Measurements from ENCODE around the gene E2F2.

E2F2 gene

GRCh38 chr1:23562137-23562876 is 31.3 kb upstream of the E2F2 start:
- DNase-seq = peak in 4 of 6 experiments; percentile 18 to 70 (median 35)

DNA sequence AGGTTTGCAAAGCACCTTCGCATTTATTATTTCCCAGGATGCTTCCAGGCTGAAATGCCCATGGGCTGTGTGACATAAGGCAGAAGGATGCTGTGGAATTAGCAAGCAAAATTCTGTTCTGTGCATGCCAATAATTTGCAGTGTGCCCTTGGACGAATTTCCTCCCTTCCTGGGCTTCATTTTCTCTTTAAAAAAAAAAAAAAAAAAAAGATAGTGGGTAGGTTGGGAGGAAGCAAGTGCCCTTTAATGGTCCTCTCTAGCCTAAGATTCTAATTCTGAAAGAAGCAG is 30.7 kb upstream of the E2F2 start:
- DNase-seq = no peak

- no peak for DNase-seq
Measured at GRCh38 chr1:23561076-23561812, 30.2 kb upstream of the E2F2 start.

DNA sequence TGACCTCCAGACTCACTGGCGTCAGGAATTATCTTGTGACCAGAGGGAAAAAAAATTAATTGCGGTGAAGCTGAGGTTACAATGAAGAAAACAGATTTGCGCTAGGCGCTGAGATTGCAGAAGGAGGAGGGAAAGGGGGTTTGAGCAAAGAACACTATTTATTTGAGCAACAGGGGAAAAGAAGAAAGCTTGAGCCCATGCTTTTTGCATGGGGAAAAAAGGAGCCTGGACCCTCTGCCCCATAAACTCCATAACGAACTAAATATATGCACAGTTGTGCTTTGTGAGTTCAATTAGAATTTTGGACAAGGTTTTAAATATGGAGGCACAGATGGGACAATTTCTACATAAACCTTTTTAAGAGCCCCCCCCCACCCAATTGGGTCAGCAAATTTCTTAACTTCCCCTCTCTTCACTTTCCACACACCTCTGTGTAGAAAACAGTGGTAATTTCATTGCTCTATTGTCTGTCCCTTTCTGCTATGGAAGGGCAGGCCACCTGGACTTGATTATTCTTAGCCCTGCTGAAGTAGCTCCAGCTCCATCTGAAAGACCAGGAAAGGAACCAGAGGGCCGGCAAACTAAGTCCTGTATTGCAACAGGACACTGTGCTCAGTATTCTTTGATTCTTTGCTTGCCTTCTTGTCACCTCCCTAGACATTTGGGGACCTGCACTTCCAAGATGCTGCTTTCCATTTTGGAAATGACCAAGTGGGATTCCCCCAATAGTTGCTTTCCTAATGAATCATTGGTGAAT is 29.1 kb upstream of the E2F2 start:
- DNase-seq = peak in 1 of 6 experiments; percentile 32

DNA sequence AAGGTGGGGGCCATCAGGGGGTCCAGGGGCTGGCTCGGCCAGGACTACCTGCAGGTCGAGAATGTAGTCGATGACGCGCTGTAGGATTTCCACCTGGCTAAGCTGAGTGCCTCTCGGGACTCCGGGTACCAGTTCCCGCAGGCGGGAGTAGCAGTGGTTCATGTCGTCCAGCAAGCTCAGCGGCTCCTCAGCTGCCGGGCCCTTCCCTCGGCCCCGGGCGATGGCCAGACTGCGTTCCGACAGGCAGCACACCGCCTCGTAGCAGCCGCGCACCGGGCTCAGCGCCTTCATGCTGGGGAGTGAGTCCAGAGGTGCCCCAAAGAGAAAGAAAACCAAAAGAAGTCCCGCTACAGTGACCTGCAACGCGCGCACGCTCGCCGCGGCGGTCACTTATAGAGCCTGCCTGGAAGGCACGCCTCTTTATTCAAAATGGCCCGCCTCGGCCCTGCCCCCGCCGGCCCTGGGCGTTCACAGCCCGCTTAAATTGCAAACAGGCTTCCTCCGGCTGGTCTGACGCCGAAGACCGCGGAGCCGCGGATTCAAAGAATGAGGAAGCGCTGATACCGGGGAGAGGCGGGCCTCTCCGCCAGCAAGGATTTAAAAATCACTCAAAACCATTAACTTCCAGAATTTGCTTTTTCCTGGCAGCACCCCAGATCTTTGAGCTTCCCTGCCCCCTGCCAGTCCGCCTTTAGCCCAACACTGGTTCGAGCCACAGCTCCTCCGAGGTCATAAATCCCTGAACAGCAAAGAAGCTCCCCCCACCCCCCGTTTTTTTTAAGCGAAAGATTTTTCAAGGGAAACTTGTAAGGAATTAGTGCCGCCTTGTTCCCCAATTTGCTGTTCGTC is 28.3 kb upstream of the E2F2 start, which contains the start of gene ID3:
Gene ID3, minus strand, starts transcription at position 366 of the 849 bp plus-strand sequence. Its CDS starts 75 bp downstream, at position 291.
- DNase-seq = peak; percentile 68 to 90 (median 80)

DNA sequence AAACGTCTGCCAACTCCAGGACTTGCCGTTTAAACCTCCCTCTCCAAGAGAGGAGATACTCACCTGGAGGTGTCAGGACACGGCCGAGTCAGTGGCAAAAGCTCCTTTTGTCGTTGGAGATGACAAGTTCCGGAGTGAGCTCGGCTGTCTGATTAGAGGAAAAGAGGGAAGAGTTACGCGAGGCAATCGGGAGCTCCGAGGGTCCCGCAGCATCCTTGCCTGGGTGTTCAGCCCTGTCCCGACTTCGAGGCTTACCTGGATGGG is 27.8 kb upstream of the E2F2 start:
- DNase-seq = peak in 1 of 6 experiments; percentile 58

GRCh38 chr1:23558140-23558871 is 27.3 kb upstream of the E2F2 start:
- peak in 2 of 6 experiments; percentile 28 to 33 for DNase-seq

DNA sequence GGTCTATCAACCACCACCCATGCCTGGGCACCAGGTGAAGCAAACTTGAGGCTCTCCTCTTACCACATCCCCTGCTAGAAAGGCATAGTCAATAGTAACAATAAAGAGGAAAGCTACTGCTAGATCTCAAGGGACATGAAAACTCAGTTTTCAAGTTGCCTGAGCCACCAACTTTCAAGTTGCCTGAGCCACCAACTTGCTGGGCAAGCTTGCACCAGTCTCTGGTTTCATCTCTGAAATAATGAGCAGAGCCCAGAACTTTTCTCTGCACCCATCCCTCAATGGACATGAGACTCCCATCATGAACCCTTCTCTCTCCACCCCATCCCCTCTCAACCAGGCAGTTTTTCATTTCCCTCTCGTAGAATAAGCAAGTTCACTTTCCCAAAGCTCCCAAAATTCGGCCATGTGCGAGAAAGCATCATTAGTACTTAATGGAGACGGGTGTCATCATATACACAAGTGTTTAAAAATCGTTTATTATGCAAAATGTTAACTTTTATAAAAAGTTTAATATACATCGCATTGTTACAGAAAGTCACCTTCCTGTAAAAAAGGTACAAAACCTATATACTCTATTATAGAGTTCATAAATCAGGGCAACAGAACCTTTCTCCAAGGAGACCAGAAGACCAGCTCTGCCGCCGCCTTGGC is 26.6 kb upstream of the E2F2 start:
- DNase-seq = peak in 1 of 6 experiments; percentile 16

GRCh38 chr1:23556635-23557470 is 25.8 kb upstream of the E2F2 start:
- peak in 2 of 6 experiments; percentile 25 to 48 for DNase-seq

- peak in 1 of 6 experiments; percentile 48 for DNase-seq
Measured at GRCh38 chr1:23555986-23556634, 25.1 kb upstream of the E2F2 start.

GRCh38 chr1:23555270-23555985 is 24.4 kb upstream of the E2F2 start:
- peak in 1 of 6 experiments; percentile 61 for DNase-seq

DNA sequence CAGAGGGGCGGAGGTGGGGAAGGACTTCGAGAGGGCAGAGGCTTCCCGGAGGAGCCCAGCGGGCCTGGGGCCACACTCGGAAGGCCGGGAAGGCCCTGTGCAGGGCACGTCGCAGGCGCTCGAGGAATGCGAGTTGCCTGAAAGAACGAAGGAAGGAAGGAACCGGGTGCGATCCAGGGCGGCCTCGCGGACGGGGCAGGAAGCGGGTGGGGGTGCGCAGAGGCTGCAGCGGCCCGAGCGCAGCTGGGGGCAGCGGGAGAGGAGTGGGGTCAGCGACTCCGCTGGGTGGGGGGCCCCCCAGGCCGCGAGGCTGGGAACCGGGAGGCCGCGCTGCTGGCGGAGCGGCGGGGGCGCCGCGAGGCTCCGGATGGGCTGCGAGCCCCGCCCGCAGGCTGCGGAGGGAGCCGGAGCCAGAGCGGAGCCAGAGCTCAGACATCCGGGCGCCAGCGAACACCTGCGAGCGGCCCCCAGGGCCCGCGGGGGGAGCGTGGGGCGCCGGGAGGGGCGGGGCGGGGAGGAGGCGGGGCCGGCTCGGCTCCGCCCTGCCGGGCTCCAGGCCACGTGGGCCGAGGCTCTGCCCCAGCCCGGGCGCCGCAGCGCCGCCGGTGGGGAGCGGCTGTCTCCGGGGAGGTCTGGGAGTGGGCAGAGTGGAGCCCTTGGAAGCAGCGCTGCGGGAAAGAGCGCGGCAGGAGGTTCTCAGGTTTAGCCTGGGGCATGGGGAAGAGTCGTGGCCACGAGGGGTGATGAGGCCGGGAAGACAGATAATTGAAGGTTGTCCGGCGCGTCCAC is 23.6 kb upstream of the E2F2 start:
- peak; percentile 77 to 89 (median 82) for DNase-seq

- peak in 1 of 6 experiments; percentile 31 for DNase-seq
Measured at GRCh38 chr1:23554127-23554480, 23.1 kb upstream of the E2F2 start.

GRCh38 chr1:23553231-23554126 is 22.4 kb upstream of the E2F2 start:
- DNase-seq = no peak

DNA sequence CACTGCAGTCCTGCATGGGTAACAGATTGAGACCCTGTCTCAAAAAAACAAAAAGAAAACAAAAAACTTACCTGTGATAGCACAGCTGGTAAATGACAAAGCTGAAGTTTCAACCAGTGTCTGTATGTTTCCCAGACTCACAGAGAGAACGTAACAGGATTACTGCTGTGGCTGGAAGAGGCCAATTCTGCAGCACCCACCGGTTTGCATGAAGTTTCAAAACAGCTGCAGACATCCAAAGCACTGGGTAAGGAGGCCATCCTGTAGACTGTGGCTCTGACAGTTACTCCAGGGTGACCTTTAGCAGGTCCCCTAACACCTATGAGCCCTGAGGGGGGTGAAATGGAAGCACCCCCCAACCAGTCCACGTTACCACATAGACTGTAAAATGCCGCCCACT is 20.8 kb upstream of the E2F2 start:
- DNase-seq = no peak

GRCh38 chr1:23548704-23549143 is 17.7 kb upstream of the E2F2 start:
- no peak for DNase-seq

GRCh38 chr1:23546897-23547584 is 16.0 kb upstream of the E2F2 start:
- DNase-seq = no peak

Data from stimulated activated naive CD4-positive, alpha-beta T cell (primary cell).